GM18520 (cell line): Measurements from ENCODE around the gene LRP3.

Experiments
- ATAC-seq: cut with Tn5 transposase; IDR thresholded peaks from one replicate; pipeline ENCODE4 v1.9.1; 2021; ENCODE audit not compliant: unreplicated experiment

The LRP3 gene

DNA sequence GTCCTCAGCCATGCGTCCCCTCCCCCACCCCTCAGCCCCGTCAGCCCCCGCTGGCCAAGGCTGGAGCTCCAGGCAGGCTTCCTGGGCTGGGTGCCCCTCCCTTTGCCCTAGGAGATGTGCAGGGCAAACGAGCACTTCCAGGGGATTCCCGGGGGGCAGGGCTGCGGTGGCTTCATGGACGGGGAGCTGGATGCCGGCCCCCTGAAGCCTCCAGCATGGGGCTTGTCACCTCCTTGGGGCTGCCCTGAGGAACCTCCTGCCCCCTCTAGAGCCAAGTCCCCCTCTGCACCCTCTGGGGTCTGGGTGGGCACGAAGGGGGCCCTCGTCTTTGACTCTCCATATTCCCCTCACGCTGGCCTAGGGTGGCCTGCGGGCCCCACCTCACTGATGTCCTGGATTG is 56.9 kb downstream of the LRP3 start:
- no peak for ATAC-seq

DNA sequence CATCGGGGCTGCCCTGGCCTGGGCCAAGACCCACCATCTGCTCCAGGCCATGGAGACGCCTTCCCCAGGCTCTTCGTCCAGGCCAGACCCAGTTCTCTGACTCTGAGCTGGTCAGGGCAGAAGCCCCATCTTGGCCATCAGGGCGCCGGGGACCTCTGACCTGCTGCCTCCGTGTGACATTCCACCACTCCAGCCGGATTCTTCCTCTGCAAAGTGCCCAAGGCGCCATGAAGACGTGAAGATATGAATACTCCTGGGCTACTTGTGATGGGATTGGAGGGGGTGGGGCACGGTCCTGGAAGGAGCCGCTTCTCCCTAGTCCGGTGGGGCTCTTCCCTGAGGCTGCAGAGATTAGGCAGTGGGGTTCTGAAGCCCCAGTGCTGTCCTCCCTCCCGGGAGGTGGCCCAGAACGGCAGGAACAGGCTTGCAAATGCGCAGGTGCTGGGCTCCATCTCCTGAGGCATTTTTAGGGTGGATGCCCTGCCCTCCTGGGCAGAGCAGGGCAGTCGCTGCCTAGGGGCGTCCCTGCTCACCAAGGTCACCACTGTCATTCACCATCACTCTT is 57.5 kb downstream of the LRP3 start:
- ATAC-seq, result no peak

DNA sequence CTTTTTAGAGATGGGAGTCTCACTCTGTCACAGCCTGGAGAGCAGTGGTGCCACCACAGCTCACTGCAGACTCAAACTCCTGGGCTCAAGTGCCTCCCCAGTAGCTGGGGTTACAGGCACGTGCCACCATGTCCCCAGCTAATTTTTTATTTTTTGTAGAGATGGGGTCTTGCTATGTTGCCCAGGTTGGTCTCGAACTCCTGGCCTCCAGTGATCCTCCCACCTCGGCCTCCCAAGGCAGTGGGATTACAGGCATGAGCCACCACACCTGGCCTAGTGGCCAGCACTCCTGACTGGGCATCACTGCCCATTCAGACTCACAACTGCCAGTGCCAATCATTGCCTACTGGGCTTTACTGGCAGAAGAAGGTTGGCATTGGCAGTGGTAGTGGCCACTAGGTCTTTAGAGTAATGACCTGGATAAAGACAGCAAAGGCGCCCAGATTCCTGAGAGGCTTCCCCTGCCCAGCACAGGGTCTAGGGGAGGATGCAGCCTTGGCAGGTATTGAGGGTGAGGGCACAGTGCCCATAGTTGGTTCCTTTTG is 58.4 kb downstream of the LRP3 start:
- ATAC-seq, result no peak

DNA sequence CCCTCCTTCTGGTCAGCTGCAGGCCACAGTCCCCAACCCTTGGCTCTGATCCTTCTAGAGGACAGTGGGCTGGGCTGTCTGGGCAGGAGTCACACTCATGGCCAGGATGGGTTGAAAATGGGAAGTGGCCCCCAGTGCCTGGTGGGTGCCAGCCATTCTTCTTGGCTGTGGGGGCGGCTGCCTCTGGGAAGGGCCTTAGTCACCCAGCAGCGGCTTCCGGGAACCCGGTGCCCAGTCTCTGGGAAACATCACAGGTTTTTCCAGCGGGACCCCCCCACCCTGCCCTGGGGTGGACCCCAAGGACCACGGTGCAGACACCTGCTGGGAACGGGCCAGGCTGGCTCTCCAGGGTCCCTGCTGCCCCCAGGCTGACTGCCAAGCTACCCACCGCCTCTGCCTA is 58.8 kb downstream of the LRP3 start:
- no peak for ATAC-seq

DNA sequence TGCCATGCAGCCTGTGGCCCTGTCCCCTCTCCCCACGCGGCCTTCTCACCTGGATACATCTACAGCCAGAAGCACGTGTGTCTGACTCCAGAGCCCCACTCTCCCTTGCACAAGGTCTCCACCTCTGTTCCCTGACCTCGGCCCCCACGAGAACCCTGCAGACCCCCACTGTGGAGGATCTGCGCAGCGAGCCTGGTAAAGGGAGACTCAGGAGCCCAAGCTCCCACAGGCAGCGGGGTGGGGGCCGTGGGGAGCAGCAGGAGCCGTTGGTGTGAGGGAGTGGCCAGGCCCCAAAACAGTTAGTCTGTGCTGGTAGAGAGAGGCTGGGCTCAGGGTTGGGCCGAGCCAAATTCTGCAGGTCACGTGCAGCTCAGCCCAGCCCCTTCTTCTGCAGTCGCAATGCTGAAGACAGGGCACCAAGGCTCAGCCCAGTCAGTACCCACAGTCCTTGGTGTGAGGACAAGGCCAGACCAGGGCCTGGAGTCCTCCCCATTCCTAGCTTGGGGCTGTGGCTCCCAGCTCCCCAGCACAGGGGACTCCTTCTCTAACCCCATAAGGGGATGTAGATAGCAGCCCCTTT is 60.2 kb downstream of the LRP3 start:
- ATAC-seq, result no peak

DNA sequence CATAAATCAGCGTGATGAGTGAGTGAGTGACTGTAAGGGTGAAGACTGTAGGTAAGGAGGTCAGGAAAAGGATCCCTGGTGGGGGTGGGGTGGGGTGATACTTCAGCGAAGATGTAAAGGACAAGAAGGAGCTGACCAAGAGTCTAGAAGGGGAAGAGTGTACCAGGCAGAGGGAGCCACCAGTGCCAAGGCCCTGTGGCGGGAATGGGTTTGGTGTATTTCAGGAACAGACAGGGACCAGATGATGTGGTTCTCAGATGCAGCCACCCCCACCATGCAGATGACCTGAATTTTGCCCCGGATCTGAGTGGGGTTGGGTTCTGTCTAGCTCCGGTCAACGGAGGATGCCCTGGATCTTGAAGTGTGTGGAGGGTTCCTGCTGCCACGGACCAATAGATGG is 61.7 kb downstream of the LRP3 start:
- ATAC-seq, result no peak

DNA sequence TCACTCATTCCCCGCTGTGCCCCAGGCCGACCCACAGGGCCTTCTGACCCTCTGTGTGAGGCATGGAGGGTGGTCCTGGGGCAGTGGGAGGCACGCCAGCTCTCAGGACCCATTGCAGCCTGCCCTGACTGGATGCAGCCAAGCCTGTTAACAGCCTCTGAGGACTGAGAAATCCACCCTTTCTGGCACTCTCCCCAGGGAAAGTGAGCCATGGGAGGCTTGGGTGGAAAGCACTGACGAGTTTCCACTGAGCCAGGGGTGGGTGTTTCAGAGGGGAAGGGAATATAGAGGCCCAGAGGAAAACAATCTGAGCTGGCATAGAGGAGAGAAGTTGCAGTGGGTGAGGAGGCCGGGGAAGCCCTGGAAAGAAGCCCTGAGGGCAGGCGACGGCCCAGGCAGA is 62.1 kb downstream of the LRP3 start:
- ATAC-seq, result no peak

DNA sequence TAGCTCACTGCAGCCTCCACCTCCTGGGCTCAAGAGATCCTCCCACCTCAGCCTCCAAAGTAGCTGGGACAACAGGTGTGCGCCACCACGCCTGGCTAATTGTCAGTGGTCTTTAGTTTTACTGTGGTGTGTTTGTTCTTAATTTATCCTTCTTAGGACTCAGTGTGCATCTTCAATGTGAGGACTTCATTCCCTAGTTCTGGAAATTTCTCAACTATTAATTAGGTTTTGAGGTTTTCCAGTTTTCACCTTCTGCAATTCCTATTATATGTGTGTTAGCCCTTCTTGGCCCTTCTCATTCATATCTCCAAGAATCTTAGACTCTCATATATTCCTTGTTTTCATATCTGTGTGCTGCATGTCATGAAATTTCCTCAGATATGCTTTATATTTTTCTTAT is 63.7 kb downstream of the LRP3 start:
- ATAC-seq, result no peak
